ENCODE measurements around the gene MBD3L4.

The MBD3L4 gene

DNA sequence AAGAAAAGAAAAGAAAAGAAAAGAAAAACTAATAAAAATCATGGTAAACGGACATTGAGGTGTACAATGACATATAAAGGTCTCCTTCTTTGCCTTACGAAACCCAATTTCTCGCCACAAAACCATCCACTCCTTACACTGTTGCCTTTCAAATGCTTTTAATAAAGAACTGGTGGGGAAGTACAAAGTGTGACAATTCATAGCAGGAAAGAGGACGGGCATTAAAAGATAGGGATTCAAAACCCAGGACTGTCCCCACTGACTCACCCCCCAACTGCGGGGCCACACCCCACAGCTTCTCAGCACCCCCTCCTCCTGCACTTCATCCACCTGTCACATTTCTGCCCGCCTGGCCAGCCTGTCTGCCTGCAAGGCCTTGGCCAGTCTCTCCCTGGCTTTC, 21.2 kb downstream of the MBD3L4 start:
- Histone ChIP-seq H3K36me3 (ENCODE audit: insufficient read depth) (no peaks in the 10 kb centered on the region), H3K4me1 (ENCODE audit: low read depth, poor library complexity, severe bottlenecking) (no peaks in the 10 kb centered on the region), H3K9ac (no peak overlapping the region), H2AFZ (ENCODE audit: low read depth) (no peak overlapping the region), H3K79me2 (ENCODE audit: insufficient read depth, low read depth) (no peaks in the 10 kb centered on the region), H3K4me3 (IDR thresholded peaks at IDR 0.05; ENCODE audit: insufficient read depth, low read depth, low read length) (no peak overlapping the region), H3K4me2 (no peak overlapping the region), H3K27ac (no peak overlapping the region), H4K20me1 (ENCODE audit: insufficient read depth) (no peaks in the 10 kb centered on the region), H3K27me3 (ENCODE audit: insufficient read depth, low read depth) (no peaks in the 10 kb centered on the region)
- TF ChIP-seq, protein P1, sequence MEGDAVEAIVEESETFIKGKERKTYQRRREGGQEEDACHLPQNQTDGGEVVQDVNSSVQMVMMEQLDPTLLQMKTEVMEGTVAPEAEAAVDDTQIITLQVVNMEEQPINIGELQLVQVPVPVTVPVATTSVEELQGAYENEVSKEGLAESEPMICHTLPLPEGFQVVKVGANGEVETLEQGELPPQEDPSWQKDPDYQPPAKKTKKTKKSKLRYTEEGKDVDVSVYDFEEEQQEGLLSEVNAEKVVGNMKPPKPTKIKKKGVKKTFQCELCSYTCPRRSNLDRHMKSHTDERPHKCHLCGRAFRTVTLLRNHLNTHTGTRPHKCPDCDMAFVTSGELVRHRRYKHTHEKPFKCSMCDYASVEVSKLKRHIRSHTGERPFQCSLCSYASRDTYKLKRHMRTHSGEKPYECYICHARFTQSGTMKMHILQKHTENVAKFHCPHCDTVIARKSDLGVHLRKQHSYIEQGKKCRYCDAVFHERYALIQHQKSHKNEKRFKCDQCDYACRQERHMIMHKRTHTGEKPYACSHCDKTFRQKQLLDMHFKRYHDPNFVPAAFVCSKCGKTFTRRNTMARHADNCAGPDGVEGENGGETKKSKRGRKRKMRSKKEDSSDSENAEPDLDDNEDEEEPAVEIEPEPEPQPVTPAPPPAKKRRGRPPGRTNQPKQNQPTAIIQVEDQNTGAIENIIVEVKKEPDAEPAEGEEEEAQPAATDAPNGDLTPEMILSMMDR (conservative IDR thresholded peaks at IDR 0.05; ENCODE audit: low read depth, low read length): no peak

DNA sequence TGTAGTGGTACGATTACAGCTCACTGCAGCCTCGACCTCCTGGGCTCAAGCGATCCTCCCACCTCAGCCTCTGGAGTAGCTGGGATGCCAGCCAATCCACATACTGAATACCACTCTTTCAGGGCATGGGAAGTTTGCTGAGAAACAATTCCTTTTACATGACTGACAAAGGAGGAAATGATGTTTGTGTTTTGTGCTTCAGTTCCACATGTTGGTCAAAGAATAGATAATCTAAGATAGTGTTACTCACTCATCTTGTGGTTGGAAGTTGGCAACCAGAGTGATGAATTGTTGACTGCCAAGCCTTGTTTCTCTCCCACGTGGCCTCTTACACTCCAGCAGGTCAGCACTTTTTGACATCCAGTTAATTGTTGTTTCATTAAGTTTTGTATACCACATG, 26.3 kb downstream of the MBD3L4 start:
- Histone ChIP-seq H3K9ac (no peak overlapping the region), H3K4me2 (no peak overlapping the region), H4K20me1 (ENCODE audit: insufficient read depth) (no peaks in the 10 kb centered on the region), H3K4me3 (IDR thresholded peaks at IDR 0.05; ENCODE audit: insufficient read depth, low read depth, low read length) (no peak overlapping the region), H2AFZ (ENCODE audit: low read depth) (no peak overlapping the region), H3K36me3 (ENCODE audit: insufficient read depth) (no peaks in the 10 kb centered on the region), H3K27ac (no peak overlapping the region), H3K27me3 (ENCODE audit: insufficient read depth, low read depth) (no peaks in the 10 kb centered on the region), H3K79me2 (ENCODE audit: insufficient read depth, low read depth) (no peaks in the 10 kb centered on the region), H3K4me1 (ENCODE audit: low read depth, poor library complexity, severe bottlenecking) (no peaks in the 10 kb centered on the region)
- TF ChIP-seq, protein P1 (conservative IDR thresholded peaks at IDR 0.05; ENCODE audit: low read depth, low read length): no peak

DNA sequence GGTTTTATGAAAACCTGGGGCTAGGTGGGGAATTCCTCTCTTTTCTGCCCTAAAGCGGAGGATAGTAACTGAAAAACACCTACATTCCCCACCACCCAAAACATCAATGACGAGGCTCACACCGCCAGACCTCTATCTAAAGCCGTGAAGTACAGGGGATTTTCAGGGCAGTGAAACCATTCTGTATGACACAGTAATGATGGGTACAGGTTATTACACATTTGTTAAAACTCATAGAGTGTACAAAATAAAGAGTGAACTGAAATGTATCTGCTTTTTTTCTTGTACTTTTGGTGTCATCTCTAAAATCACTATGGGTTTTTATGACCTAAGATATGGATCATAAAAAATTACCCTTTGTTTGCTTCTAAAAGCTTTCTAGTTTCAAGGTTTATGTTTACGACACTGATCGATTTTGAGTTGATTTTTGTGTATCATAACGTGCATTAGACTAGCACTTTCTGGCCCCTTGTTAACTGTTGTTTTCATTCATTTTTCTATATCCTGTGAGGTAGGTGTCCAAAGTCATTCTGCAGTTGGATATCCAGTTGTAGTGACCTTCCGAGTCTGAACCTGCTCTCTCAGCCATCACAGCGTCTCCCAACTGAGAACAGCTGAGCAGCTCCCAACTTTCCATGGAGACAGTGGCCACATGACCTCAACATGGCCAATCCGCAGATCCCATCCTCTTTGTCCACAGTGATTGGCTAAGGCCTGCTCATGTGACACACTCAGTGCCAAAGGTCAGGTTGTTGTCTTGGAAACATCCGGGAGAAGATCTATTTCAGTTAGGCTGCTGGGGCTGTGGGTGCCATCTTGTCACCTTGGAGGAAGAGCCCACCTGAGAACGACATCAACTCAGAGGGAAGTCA, 29.0 kb downstream of the MBD3L4 start:
- TF ChIP-seq, protein P1 (conservative IDR thresholded peaks at IDR 0.05; ENCODE audit: low read depth, low read length): no peak
- Histone ChIP-seq H3K4me3 (IDR thresholded peaks at IDR 0.05; ENCODE audit: insufficient read depth, low read depth, low read length) (no peak overlapping the region), H3K4me2 (no peak overlapping the region), H3K27ac (no peak overlapping the region), H3K79me2 (ENCODE audit: insufficient read depth, low read depth) (no peaks in the 10 kb centered on the region), H4K20me1 (ENCODE audit: insufficient read depth) (no peaks in the 10 kb centered on the region), H3K36me3 (ENCODE audit: insufficient read depth) (no peaks in the 10 kb centered on the region), H3K27me3 (ENCODE audit: insufficient read depth, low read depth) (no peaks in the 10 kb centered on the region), H3K4me1 (ENCODE audit: low read depth, poor library complexity, severe bottlenecking) (no peaks in the 10 kb centered on the region), H3K9ac (no peak overlapping the region), H2AFZ (ENCODE audit: low read depth) (no peak overlapping the region; the same call in 1 of the 2 replicates)

DNA sequence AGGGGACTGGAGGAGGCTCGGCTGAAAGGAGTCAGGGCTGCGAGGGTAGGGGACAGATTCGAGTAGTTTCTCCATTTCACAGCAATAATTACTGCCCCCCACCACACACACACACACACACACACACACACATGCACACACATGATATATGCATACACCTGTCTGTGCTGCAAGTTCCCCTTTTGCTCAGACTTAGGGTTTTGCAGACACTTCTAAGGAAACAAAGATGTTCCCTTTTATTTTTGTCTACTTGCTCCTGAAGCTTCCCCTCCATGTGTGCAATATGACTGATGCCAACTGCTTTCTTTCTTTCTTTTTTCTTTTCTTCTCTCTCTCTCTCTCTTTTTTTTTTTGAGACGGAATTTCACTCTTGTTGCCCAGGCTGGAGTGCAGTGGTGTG, 32.1 kb downstream of the MBD3L4 start:
- Histone ChIP-seq H3K79me2 (ENCODE audit: insufficient read depth, low read depth) (no peaks in the 10 kb centered on the region), H3K9ac (no peak overlapping the region), H4K20me1 (ENCODE audit: insufficient read depth) (no peaks in the 10 kb centered on the region), H3K4me2 (no peak overlapping the region), H2AFZ (ENCODE audit: low read depth) (no peak overlapping the region), H3K4me3 (IDR thresholded peaks at IDR 0.05; ENCODE audit: insufficient read depth, low read depth, low read length) (no peak overlapping the region), H3K27me3 (ENCODE audit: insufficient read depth, low read depth) (no peaks in the 10 kb centered on the region), H3K4me1 (ENCODE audit: low read depth, poor library complexity, severe bottlenecking) (no peaks in the 10 kb centered on the region), H3K27ac (no peak overlapping the region), H3K36me3 (ENCODE audit: insufficient read depth) (no peaks in the 10 kb centered on the region)
- TF ChIP-seq, protein P1 (conservative IDR thresholded peaks at IDR 0.05; ENCODE audit: low read depth, low read length): no peak
